HG03095 (cell line): ENCODE measurements around the gene NCS1.

ENCODE experiments used
- ATAC-seq: cut with Tn5 transposase; IDR thresholded peaks from one replicate; pipeline ENCODE4 v1.9.1; 2021; ENCODE audit warnings: moderate library complexity; ENCODE audit not compliant: unreplicated experiment

NCS1 gene

DNA sequence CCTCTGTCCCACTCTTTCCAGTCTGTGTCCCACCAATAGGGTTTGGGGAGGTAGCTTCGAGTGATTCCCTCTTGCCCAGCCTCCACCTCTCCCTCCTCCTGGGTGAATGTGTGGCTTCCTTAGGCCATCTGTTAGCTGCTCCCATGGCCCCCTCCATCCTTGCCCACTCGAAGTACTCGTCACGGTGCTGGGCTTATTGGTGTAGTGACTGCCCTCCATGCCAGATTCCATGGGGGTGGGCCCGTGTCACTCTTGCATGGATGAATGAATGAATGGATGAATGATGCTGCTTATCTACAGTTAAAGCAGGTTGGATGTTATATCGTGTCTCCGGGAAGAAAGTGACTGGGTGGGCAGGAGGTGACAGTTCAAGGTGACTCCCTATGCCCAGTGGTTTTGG lies 112.5 kb downstream of the NCS1 start:
- no peak for ATAC-seq

DNA sequence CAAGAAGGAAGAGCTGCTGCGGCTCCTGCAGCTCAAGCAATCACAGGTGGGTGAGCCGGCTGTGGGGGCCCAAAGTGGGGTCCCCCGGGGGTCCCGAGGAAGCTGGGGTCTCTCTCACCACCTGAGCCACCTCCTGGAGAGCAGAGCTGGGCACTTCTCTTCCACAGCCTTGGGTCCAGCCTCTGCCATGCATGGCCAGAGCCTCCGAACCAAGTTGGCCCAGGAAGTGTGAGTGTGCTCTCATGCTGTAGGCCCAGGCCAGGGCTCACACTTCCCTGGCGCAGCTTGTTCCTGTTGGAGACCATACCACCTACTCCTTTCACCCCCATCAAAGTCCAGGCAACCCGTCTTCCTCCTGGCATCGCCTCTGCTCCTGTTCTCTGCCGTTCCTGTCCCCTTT lies 113.1 kb downstream of the NCS1 start:
- ATAC-seq: no peak

DNA sequence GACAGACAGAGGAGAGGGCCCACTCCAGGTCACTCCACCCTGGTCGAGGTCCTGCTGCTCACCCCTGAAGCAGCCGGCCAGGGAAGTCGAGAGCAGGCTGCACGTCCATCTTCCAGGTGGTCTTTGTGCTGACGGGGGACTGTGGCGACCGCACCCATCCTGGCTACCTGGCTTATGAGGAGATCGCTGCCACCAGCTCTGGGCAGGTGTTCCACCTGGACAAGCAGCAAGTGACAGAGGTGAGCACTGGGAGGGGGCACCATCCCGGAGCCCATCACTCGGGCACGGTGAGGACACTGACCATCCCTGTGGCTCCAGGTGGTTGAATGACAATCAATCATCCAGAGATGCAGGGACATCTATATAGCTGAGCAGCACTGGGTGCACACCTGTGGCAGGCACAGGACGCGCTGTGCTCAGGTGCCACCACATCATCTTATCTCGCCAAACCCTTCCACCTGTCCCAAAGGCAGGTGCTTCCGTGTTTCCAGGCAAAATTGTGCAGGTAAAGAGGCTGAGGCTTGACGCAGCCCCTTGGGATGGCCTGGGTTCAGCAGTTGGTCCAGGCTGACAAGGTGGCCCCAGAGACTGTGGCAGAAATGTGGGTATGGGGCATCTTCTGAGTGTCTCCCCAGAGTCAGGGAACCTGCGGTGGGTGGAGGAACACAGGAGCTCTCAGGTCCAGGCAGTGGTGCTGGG lies 114.0 kb downstream of the NCS1 start:
- no peak for ATAC-seq
